Measurements from ENCODE around the gene CNPY3.

GRCh38 chr6:42987533-42988451, 58.5 kb downstream of the CNPY3 start:
- no peak for TF ChIP-seq POLR2A (IDR thresholded peaks at IDR 0.05)
- TF ChIP-seq, protein P1, sequence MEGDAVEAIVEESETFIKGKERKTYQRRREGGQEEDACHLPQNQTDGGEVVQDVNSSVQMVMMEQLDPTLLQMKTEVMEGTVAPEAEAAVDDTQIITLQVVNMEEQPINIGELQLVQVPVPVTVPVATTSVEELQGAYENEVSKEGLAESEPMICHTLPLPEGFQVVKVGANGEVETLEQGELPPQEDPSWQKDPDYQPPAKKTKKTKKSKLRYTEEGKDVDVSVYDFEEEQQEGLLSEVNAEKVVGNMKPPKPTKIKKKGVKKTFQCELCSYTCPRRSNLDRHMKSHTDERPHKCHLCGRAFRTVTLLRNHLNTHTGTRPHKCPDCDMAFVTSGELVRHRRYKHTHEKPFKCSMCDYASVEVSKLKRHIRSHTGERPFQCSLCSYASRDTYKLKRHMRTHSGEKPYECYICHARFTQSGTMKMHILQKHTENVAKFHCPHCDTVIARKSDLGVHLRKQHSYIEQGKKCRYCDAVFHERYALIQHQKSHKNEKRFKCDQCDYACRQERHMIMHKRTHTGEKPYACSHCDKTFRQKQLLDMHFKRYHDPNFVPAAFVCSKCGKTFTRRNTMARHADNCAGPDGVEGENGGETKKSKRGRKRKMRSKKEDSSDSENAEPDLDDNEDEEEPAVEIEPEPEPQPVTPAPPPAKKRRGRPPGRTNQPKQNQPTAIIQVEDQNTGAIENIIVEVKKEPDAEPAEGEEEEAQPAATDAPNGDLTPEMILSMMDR (IDR thresholded peaks at IDR 0.05) = no peak

Measured in testis (tissue), 2 donors.